DMS114 treated with DMSO at 0.1 percent for 48 hours (cell line): ENCODE measurements around the gene TBC1D9B.

Experiments used
- DNase-seq: peaks from one replicate; lab custom pipeline; 2025; ENCODE audit not compliant: unreplicated experiment; lab: John Stamatoyannopoulos, UW

Gene TBC1D9B

GRCh38 chr5:179908528-179908927 is 831 bp upstream of the TBC1D9B start:
- DNase-seq, result no peak

GRCh38 chr5:179906795-179907555 is 722 bp downstream of the TBC1D9B start:
- DNase-seq, result no peak

- DNase-seq, result no peak
Observed at GRCh38 chr5:179906294-179906794, 1.4 kb downstream of the TBC1D9B start.

- DNase-seq, result no peak
Observed at GRCh38 chr5:179905161-179905560, 2.5 kb downstream of the TBC1D9B start.

- no peak for DNase-seq
Observed at GRCh38 chr5:179904463-179905160, 3.1 kb downstream of the TBC1D9B start.

- DNase-seq, result no peak
Observed at GRCh38 chr5:179902763-179903158, 4.9 kb downstream of the TBC1D9B start.

GRCh38 chr5:179901915-179902762 is 5.6 kb downstream of the TBC1D9B start:
- no peak for DNase-seq

GRCh38 chr5:179901462-179901861 is 6.2 kb downstream of the TBC1D9B start:
- no peak for DNase-seq

- DNase-seq, result no peak
Observed at GRCh38 chr5:179900711-179901110, 7.0 kb downstream of the TBC1D9B start.

- DNase-seq, result no peak
Observed at GRCh38 chr5:179900206-179900605, 7.5 kb downstream of the TBC1D9B start.

- no peak for DNase-seq
Observed at GRCh38 chr5:179895861-179896260, 11.8 kb downstream of the TBC1D9B start.

GRCh38 chr5:179893958-179894895 is 13.5 kb downstream of the TBC1D9B start:
- DNase-seq, result no peak

- no peak for DNase-seq
Observed at GRCh38 chr5:179893076-179893957, 14.4 kb downstream of the TBC1D9B start.

GRCh38 chr5:179892255-179892654 is 15.4 kb downstream of the TBC1D9B start:
- DNase-seq, result no peak

GRCh38 chr5:179890751-179891682 is 16.7 kb downstream of the TBC1D9B start:
- DNase-seq, result no peak

- no peak for DNase-seq
Observed at GRCh38 chr5:179889885-179890284, 17.8 kb downstream of the TBC1D9B start.

- no peak for DNase-seq
Observed at GRCh38 chr5:179887802-179888201, 19.9 kb downstream of the TBC1D9B start.

GRCh38 chr5:179887095-179887494 is 20.6 kb downstream of the TBC1D9B start:
- no peak for DNase-seq
